Stimulated activated CD8-positive, alpha-beta memory T cell treated with anti-CD3 and anti-CD28 coated beads, Interleukin-12 subunit alpha, Interleukin-12 subunit beta, amount 100 ng/mL, for 24 hours (primary cell): ENCODE data around the gene NSMCE1.
"Not testable (repeated sequence)": the region's sequence is repeated elsewhere in the genome, so short reads cannot be mapped to it uniquely, and the experiment has no call there.

Experiments used
- DNase-seq: peaks from one replicate; pipeline ENCODE4 v3.0.0-alpha.2; 2020; ENCODE audit errors: extremely low read depth

NSMCE1 gene

GRCh38 chr16:27216297-27216885 is 52.2 kb downstream of the NSMCE1 start:
- DNase-seq: no peak

GRCh38 chr16:27215660-27216059 is 52.9 kb downstream of the NSMCE1 start:
- no peak for DNase-seq

GRCh38 chr16:27214084-27214961 is 54.2 kb downstream of the NSMCE1 start:
- no peak for DNase-seq

GRCh38 chr16:27211026-27211425 is 57.5 kb downstream of the NSMCE1 start:
- no peak for DNase-seq

- DNase-seq: no peak
These were observed 58.4 kb downstream of the NSMCE1 start for GRCh38 chr16:27210174-27210573.

GRCh38 chr16:27209591-27209990 is 59.0 kb downstream of the NSMCE1 start:
- no peak for DNase-seq

GRCh38 chr16:27208796-27209195 is 59.8 kb downstream of the NSMCE1 start:
- no peak for DNase-seq

GRCh38 chr16:27208081-27208680 is 60.4 kb downstream of the NSMCE1 start:
- no peak for DNase-seq

GRCh38 chr16:27207121-27207520 is 61.5 kb downstream of the NSMCE1 start:
- not testable (repeated sequence) for DNase-seq

GRCh38 chr16:27205423-27206065 is 63.0 kb downstream of the NSMCE1 start:
- DNase-seq: no peak

- DNase-seq: no peak
These were observed 64.2 kb downstream of the NSMCE1 start for GRCh38 chr16:27204312-27204915.

GRCh38 chr16:27203507-27204311 is 64.9 kb downstream of the NSMCE1 start, which contains the start of gene KDM8:
TSS of gene KDM8 (plus strand) at chr16:27203526. CDS start at chr16:27210124, 6,598 bp downstream.
- DNase-seq: peak; percentile 97

- DNase-seq: peak; percentile 67
These were observed 65.6 kb downstream of the NSMCE1 start for GRCh38 chr16:27202923-27203506.

- DNase-seq: not testable (repeated sequence)
These were observed 67.7 kb downstream of the NSMCE1 start for GRCh38 chr16:27200914-27201313.

GRCh38 chr16:27199736-27200135 is 68.8 kb downstream of the NSMCE1 start:
- no peak for DNase-seq

GRCh38 chr16:27199235-27199586 is 69.4 kb downstream of the NSMCE1 start:
- no peak for DNase-seq

- no peak for DNase-seq
These were observed 69.9 kb downstream of the NSMCE1 start for GRCh38 chr16:27198451-27199234.

GRCh38 chr16:27197004-27197403 is 71.6 kb downstream of the NSMCE1 start:
- DNase-seq: no peak

- DNase-seq: no peak
These were observed 72.5 kb downstream of the NSMCE1 start for GRCh38 chr16:27195941-27196595.
